ENCODE data around the gene C16orf96.

The C16orf96 gene

GRCh38 chr16:4513086-4513860 lies 42.9 kb upstream of the C16orf96 start:
- H3K9me3 ChIP-seq (replicated peaks; ENCODE audit: insufficient read depth, low read length), result no peaks in the 10 kb centered on the region
- H3K4me1 ChIP-seq (ENCODE audit: low read length), result peaks cover 49% of the 10 kb centered on the region
- TF ChIP-seq, protein P1, sequence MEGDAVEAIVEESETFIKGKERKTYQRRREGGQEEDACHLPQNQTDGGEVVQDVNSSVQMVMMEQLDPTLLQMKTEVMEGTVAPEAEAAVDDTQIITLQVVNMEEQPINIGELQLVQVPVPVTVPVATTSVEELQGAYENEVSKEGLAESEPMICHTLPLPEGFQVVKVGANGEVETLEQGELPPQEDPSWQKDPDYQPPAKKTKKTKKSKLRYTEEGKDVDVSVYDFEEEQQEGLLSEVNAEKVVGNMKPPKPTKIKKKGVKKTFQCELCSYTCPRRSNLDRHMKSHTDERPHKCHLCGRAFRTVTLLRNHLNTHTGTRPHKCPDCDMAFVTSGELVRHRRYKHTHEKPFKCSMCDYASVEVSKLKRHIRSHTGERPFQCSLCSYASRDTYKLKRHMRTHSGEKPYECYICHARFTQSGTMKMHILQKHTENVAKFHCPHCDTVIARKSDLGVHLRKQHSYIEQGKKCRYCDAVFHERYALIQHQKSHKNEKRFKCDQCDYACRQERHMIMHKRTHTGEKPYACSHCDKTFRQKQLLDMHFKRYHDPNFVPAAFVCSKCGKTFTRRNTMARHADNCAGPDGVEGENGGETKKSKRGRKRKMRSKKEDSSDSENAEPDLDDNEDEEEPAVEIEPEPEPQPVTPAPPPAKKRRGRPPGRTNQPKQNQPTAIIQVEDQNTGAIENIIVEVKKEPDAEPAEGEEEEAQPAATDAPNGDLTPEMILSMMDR (IDR thresholded peaks at IDR 0.05; ENCODE audit: low read length), result no peak
- no peak for TF ChIP-seq EZH2 (optimal IDR thresholded peaks at IDR 0.05; ENCODE audit: low read depth, low read length)
- TF ChIP-seq EZH2phosphoT487 (IDR thresholded peaks at IDR 0.05; ENCODE audit: low read length), result no peak
- no peaks in the 10 kb centered on the region for H4K20me1 ChIP-seq (ENCODE audit: insufficient read depth, low read length)
- H3F3A ChIP-seq (ENCODE audit: insufficient read depth, low read length), result peaks cover 42% of the 10 kb centered on the region
- no peaks in the 10 kb centered on the region for H3K9me2 ChIP-seq (replicated peaks; ENCODE audit: insufficient read depth, low read length)
- H3K4me3 ChIP-seq (ENCODE audit: low read length), result no peak overlapping the region
- H3K36me3 ChIP-seq (replicated peaks; ENCODE audit: insufficient read depth, low read length), result no peaks in the 10 kb centered on the region
- peak overlapping the region; percentile 87; the same call in 1 of the 2 replicates for H3K27ac ChIP-seq (ENCODE audit: low read length)
- DNase-seq, result no peak
- H3K9ac ChIP-seq (ENCODE audit: low read length), result peak overlapping the region; percentile 72; the same call in 1 of the 2 replicates
- H3K79me2 ChIP-seq (ENCODE audit: low read length), result peaks cover 73% of the 10 kb centered on the region
- no peak overlapping the region for H2AFZ ChIP-seq (ENCODE audit: low read length)
- H3K4me2 ChIP-seq (ENCODE audit: low read depth, low read length), result peak overlapping the region; percentile 75
- H3K27me3 ChIP-seq (replicated peaks; ENCODE audit: insufficient read depth, low read length), result no peaks in the 10 kb centered on the region

GRCh38 chr16:4513881-4514280 lies 42.3 kb upstream of the C16orf96 start:
- Histone ChIP-seq H3K4me2 (ENCODE audit: low read depth, low read length) (peak overlapping the region; percentile 75), H3K9me3 (replicated peaks; ENCODE audit: insufficient read depth, low read length) (no peaks in the 10 kb centered on the region), H2AFZ (ENCODE audit: low read length) (no peak overlapping the region), H4K20me1 (ENCODE audit: insufficient read depth, low read length) (no peaks in the 10 kb centered on the region), H3K79me2 (ENCODE audit: low read length) (peaks cover 79% of the 10 kb centered on the region), H3K27me3 (replicated peaks; ENCODE audit: insufficient read depth, low read length) (no peaks in the 10 kb centered on the region), H3K4me3 (ENCODE audit: low read length) (peak overlapping the region; percentile 28), H3K4me1 (ENCODE audit: low read length) (peaks cover 55% of the 10 kb centered on the region), H3K9ac (ENCODE audit: low read length) (peak overlapping the region; percentile 72), H3K36me3 (replicated peaks; ENCODE audit: insufficient read depth, low read length) (no peaks in the 10 kb centered on the region), H3K9me2 (replicated peaks; ENCODE audit: insufficient read depth, low read length) (no peaks in the 10 kb centered on the region), H3K27ac (ENCODE audit: low read length) (peak overlapping the region; percentile 87), H3F3A (ENCODE audit: insufficient read depth, low read length) (peaks cover 42% of the 10 kb centered on the region)
- TF ChIP-seq EZH2phosphoT487 (IDR thresholded peaks at IDR 0.05; ENCODE audit: low read length), result no peak
- no peak for DNase-seq

- Histone ChIP-seq H3K36me3 (replicated peaks; ENCODE audit: insufficient read depth, low read length) (no peaks in the 10 kb centered on the region), H2AFZ (ENCODE audit: low read length) (no peak overlapping the region), H3K4me3 (ENCODE audit: low read length) (peak overlapping the region; percentile 28), H3K79me2 (ENCODE audit: low read length) (peaks cover 81% of the 10 kb centered on the region), H3K9ac (ENCODE audit: low read length) (peak overlapping the region; percentile 72), H3K27ac (ENCODE audit: low read length) (peak overlapping the region; percentile 87), H3K4me1 (ENCODE audit: low read length) (peaks cover 55% of the 10 kb centered on the region), H3K9me2 (replicated peaks; ENCODE audit: insufficient read depth, low read length) (no peaks in the 10 kb centered on the region), H3K9me3 (replicated peaks; ENCODE audit: insufficient read depth, low read length) (no peaks in the 10 kb centered on the region), H3K27me3 (replicated peaks; ENCODE audit: insufficient read depth, low read length) (no peaks in the 10 kb centered on the region), H3F3A (ENCODE audit: insufficient read depth, low read length) (peaks cover 45% of the 10 kb centered on the region), H4K20me1 (ENCODE audit: insufficient read depth, low read length) (no peaks in the 10 kb centered on the region), H3K4me2 (ENCODE audit: low read depth, low read length) (peak overlapping the region; percentile 75)
- DNase-seq, result peak; percentile 8
- TF ChIP-seq, protein P1 (IDR thresholded peaks at IDR 0.05; ENCODE audit: low read length), result no peak
- TF ChIP-seq EZH2phosphoT487 (IDR thresholded peaks at IDR 0.05; ENCODE audit: low read length), result no peak
These were observed 41.5 kb upstream of the C16orf96 start for GRCh38 chr16:4514606-4515005.

Data from MM.1S (cell line).